ENCODE results near the gene ENKD1.

- TF ChIP-seq CTCF (IDR thresholded peaks at IDR 0.05), result no peak
- TF ChIP-seq EZH2 (IDR thresholded peaks at IDR 0.05), result no peak
- no peak for TF ChIP-seq EZH2phosphoT487 (IDR thresholded peaks at IDR 0.05)
These were observed 885 bp upstream of the ENKD1 start for GRCh38 chr16:67667453-67667816.
